GM12878 (cell line): ENCODE results near the gene CNMD. TPM values are rescaled to one million over a fixed set of nuclear protein-coding genes. Genes with fewer than 3 reads are reported as not detected.

Experiments
- CHD2 ChIP-seq: IDR thresholded peaks from 2 replicates; pipeline ENCODE4 v1.6.1; 2011; ENCODE audit warnings: low read depth, low read length, improper control_type of control experiment, borderline replicate concordance
- SUPT20H ChIP-seq: IDR thresholded peaks from 2 replicates; pipeline ENCODE4 v1.6.1; 2011; ENCODE audit warnings: low read depth, mild to moderate bottlenecking, low read length, moderate library complexity, borderline replicate concordance; ENCODE audit not compliant: control insufficient read depth
- polyA plus RNA-seq, 11 experiments: library from polyadenylated mRNA; depleted of rRNA in 4 of 11; unstranded in 6 of 11; stranded (reverse) in 5 of 11; fragments of >200 nt; fragmentation: Nextera tagmentation in 4 of 11; fragmentation: Illumina TruSeq in 1 of 11; extraction: Ambion mirVana in 4 of 11; extraction: Trizol in 1 of 11; gene quantifications; 1 replicate in 1 of 11; 2 replicates in 10 of 11; pipeline versions ENCODE4 v1.2.1 to v1.2.3, GENCODE V29; 2011 to 2016; ENCODE audit warnings: inconsistent platforms in 2 of 11, missing spikeins in 2 of 11, low read depth in 1 of 11
- total RNA-seq, 4 experiments: library from RNA; depleted of rRNA in 3 of 4; stranded (reverse); fragments of >200 nt in 3 of 4; fragmentation: Illumina TruSeq in 1 of 4; extraction: Trizol in 1 of 4; gene quantifications; 2 replicates each; pipeline versions ENCODE4 v1.2.1 to v1.2.3, GENCODE V29; 2013 to 2021
- TF ChIP-seq, protein P1 (sequence below): IDR thresholded peaks from 2 replicates; pipeline ENCODE4 v1.6.1; 2012; ENCODE audit warnings: improper control_type of control experiment, low read depth, low read length; ENCODE audit not compliant: insufficient replicate concordance
- TF ChIP-seq, protein P2 (sequence below): fragments of 450-650 bp; IDR thresholded peaks from 2 replicates; pipeline ENCODE4 v1.6.1; 2017; ENCODE audit warnings: borderline replicate concordance
- TF ChIP-seq, protein P3 (sequence below): IDR thresholded peaks from 2 replicates; pipeline ENCODE4 v1.6.1; 2012; ENCODE audit warnings: low read depth, low read length, improper control_type of control experiment

CNMD gene
- total and polyA plus RNA-seq, 10 of the 15 experiments (the other 5 are each of a cell fraction or from before 2014, with no cell fraction given) = 0.31 to 1.6 (median 0.73) TPM

DNA sequence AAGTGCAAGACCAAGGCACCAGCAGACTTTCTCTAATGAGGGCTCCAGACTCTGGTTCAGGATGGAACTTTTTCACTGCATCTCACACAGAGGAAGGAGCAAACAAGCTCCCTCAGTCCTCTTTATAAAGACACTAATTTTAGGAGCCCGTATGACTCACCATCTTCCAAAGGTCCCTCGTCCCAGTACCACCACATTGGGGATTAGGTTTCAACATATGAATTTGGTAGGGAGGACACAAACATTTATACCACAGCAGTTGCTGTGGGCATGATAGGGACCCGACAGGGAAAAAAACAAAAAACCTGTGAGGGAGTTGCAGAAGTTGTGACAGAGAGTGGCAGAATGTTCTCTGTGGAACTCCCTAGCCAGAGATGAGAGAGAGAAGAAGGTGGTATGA, 6.5 kb upstream of the CNMD start (continued):
- TF ChIP-seq, protein P1, sequence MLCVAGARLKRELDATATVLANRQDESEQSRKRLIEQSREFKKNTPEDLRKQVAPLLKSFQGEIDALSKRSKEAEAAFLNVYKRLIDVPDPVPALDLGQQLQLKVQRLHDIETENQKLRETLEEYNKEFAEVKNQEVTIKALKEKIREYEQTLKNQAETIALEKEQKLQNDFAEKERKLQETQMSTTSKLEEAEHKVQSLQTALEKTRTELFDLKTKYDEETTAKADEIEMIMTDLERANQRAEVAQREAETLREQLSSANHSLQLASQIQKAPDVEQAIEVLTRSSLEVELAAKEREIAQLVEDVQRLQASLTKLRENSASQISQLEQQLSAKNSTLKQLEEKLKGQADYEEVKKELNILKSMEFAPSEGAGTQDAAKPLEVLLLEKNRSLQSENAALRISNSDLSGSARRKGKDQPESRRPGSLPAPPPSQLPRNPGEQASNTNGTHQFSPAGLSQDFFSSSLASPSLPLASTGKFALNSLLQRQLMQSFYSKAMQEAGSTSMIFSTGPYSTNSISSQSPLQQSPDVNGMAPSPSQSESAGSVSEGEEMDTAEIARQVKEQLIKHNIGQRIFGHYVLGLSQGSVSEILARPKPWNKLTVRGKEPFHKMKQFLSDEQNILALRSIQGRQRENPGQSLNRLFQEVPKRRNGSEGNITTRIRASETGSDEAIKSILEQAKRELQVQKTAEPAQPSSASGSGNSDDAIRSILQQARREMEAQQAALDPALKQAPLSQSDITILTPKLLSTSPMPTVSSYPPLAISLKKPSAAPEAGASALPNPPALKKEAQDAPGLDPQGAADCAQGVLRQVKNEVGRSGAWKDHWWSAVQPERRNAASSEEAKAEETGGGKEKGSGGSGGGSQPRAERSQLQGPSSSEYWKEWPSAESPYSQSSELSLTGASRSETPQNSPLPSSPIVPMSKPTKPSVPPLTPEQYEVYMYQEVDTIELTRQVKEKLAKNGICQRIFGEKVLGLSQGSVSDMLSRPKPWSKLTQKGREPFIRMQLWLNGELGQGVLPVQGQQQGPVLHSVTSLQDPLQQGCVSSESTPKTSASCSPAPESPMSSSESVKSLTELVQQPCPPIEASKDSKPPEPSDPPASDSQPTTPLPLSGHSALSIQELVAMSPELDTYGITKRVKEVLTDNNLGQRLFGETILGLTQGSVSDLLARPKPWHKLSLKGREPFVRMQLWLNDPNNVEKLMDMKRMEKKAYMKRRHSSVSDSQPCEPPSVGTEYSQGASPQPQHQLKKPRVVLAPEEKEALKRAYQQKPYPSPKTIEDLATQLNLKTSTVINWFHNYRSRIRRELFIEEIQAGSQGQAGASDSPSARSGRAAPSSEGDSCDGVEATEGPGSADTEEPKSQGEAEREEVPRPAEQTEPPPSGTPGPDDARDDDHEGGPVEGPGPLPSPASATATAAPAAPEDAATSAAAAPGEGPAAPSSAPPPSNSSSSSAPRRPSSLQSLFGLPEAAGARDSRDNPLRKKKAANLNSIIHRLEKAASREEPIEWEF = no peak
- TF ChIP-seq SUPT20H (no peak), CHD2 (no peak)
- TF ChIP-seq, protein P2, sequence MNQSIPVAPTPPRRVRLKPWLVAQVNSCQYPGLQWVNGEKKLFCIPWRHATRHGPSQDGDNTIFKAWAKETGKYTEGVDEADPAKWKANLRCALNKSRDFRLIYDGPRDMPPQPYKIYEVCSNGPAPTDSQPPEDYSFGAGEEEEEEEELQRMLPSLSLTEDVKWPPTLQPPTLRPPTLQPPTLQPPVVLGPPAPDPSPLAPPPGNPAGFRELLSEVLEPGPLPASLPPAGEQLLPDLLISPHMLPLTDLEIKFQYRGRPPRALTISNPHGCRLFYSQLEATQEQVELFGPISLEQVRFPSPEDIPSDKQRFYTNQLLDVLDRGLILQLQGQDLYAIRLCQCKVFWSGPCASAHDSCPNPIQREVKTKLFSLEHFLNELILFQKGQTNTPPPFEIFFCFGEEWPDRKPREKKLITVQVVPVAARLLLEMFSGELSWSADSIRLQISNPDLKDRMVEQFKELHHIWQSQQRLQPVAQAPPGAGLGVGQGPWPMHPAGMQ = no peak
- TF ChIP-seq, protein P3, sequence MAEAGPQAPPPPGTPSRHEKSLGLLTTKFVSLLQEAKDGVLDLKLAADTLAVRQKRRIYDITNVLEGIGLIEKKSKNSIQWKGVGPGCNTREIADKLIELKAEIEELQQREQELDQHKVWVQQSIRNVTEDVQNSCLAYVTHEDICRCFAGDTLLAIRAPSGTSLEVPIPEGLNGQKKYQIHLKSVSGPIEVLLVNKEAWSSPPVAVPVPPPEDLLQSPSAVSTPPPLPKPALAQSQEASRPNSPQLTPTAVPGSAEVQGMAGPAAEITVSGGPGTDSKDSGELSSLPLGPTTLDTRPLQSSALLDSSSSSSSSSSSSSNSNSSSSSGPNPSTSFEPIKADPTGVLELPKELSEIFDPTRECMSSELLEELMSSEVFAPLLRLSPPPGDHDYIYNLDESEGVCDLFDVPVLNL = no peak
